ENCODE data around the gene KLHL14. TPM values are rescaled to one million over a fixed set of nuclear protein-coding genes. Genes with fewer than 3 reads are reported as not detected.

Gene KLHL14
- total and polyA plus RNA-seq, 2 donors (not counting 3 experiments of a cell fraction or from before 2014, with no cell fraction given): not detected

DNA sequence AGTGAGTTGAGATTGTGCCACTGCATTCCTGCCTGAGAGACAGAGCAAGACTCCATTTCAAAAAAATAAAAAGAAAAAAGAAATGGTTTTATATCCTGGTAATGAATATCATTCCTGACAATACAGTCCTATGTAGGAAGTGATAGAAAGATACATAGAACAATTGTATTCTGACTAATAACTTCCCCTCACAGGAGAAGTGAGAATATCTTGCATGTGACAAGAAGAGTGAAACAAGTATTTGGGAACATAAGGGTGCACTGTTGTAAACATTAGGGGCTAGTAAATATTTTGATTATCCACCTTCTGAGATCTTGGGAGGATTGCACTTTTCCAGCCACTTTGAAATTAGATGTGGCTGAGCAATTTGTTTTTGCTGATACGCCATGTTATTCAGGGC lies 40.7 kb downstream of the KLHL14 start:
- Histone ChIP-seq H3K4me3 (replicated peaks in 1 of 3; ENCODE audit: insufficient read depth in 1 of 3, low read depth in 1 of 3, low read length in 3 of 3) (no peak overlapping the region), H3K4me1 (ENCODE audit: control insufficient read depth, extremely low read depth, insufficient read depth, low read length) (no peaks in the 10 kb centered on the region), H3K9me1 (replicated peaks; ENCODE audit: control insufficient read depth, extremely low read depth, insufficient read depth, low read length) (no peaks in the 10 kb centered on the region), H4K20me1 (replicated peaks; ENCODE audit: control insufficient read depth, extremely low read depth, insufficient read depth, low read length) (no peaks in the 10 kb centered on the region), H3K79me2 (ENCODE audit: control insufficient read depth, insufficient read depth, low read length) (no peaks in the 10 kb centered on the region), H3K9me3 (replicated peaks; ENCODE audit: control insufficient read depth, insufficient read depth, low read length) (no peaks in the 10 kb centered on the region), H3K27me3 (ENCODE audit: control insufficient read depth in 2 of 2, insufficient read depth in 2 of 2, low read length in 2 of 2) (peaks cover 0 to 3% of the 10 kb centered on the region in 2 experiments), H3K9ac (replicated peaks; ENCODE audit: extremely low read depth, insufficient read depth, low read length) (no peak overlapping the region), H3K36me3 (ENCODE audit: control insufficient read depth in 2 of 2, extremely low read depth in 1 of 2, insufficient read depth in 2 of 2, low read length in 2 of 2) (no peaks in the 10 kb centered on the region), H2AFZ (ENCODE audit: low read depth, low read length) (no peak overlapping the region), H3K27ac (ENCODE audit: insufficient read depth, low read depth, low read length) (no peak overlapping the region), H3K4me2 (ENCODE audit: insufficient read depth, low read length) (no peak overlapping the region)
- POLR2A ChIA-PET: no interaction called here
- BruUV-seq (replicated peaks): no TSS peak
- intact Hi-C loops (cut with micrococcal nuclease) (no loop called here), dilution Hi-C loops (cut with MboI; ENCODE audit: extremely low pct_ligation_motif_present, low sequenced_read_pairs) (no loop called here)
- CTCF ChIA-PET: no interaction called here
- no peak for FAIRE-seq
- no peak for DNase-seq (ENCODE audit: low read depth, low spot score)
- no peak for TF ChIP-seq CTCF (IDR thresholded peaks at IDR 0.05; ENCODE audit: extremely low read depth in 1 of 2, insufficient read depth in 1 of 2, low read depth in 1 of 2, low read length in 2 of 2)
- no peak for TF ChIP-seq EZH2 (IDR thresholded peaks at IDR 0.05; ENCODE audit: borderline replicate concordance, low read depth, low read length, severe bottlenecking)

- ChIA-PET CTCF (interaction anchor here (1.1 to 1.6 kb wide), 2 partner anchors 12 to 15 kb away, joined by 3 to 5 read pairs; no protein-coding TSS in a partner anchor), POLR2A (no interaction called here)
- Histone ChIP-seq H3K27ac (ENCODE audit: insufficient read depth, low read depth, low read length) (no peak overlapping the region), H3K9ac (replicated peaks; ENCODE audit: extremely low read depth, insufficient read depth, low read length) (no peak overlapping the region), H3K9me3 (replicated peaks; ENCODE audit: control insufficient read depth, insufficient read depth, low read length) (no peaks in the 10 kb centered on the region), H3K4me1 (ENCODE audit: control insufficient read depth, extremely low read depth, insufficient read depth, low read length) (no peaks in the 10 kb centered on the region), H3K4me3 (replicated peaks in 1 of 3; ENCODE audit: insufficient read depth in 1 of 3, low read depth in 1 of 3, low read length in 3 of 3) (peak overlapping the region in 2 of 3 experiments; percentile 1 to 14), H3K4me2 (ENCODE audit: insufficient read depth, low read length) (peak overlapping the region; percentile 7), H3K9me1 (replicated peaks; ENCODE audit: control insufficient read depth, extremely low read depth, insufficient read depth, low read length) (no peaks in the 10 kb centered on the region), H3K27me3 (ENCODE audit: control insufficient read depth in 2 of 2, insufficient read depth in 2 of 2, low read length in 2 of 2) (peaks cover 0 to 3% of the 10 kb centered on the region in 2 experiments), H4K20me1 (replicated peaks; ENCODE audit: control insufficient read depth, extremely low read depth, insufficient read depth, low read length) (no peaks in the 10 kb centered on the region), H2AFZ (ENCODE audit: low read depth, low read length) (no peak overlapping the region), H3K36me3 (ENCODE audit: control insufficient read depth in 2 of 2, extremely low read depth in 1 of 2, insufficient read depth in 2 of 2, low read length in 2 of 2) (no peaks in the 10 kb centered on the region), H3K79me2 (ENCODE audit: control insufficient read depth, insufficient read depth, low read length) (no peaks in the 10 kb centered on the region)
- dilution Hi-C loops (cut with MboI; ENCODE audit: extremely low pct_ligation_motif_present, low sequenced_read_pairs): no loop called here
- peak; percentile 28 for DNase-seq (ENCODE audit: low read depth, low spot score)
- BruUV-seq (replicated peaks): no TSS peak
- intact Hi-C loops (cut with micrococcal nuclease): no loop called here
- FAIRE-seq: no peak
- TF ChIP-seq EZH2 (IDR thresholded peaks at IDR 0.05; ENCODE audit: borderline replicate concordance, low read depth, low read length, severe bottlenecking): no peak
- no peak for TF ChIP-seq FOS (IDR thresholded peaks at IDR 0.05; ENCODE audit: borderline replicate concordance, insufficient read depth, low read length)
- no peak for TF ChIP-seq JUN (IDR thresholded peaks at IDR 0.05; ENCODE audit: borderline replicate concordance, insufficient read depth, insufficient read length, low read depth)
- TF ChIP-seq MYC (IDR thresholded peaks at IDR 0.05; ENCODE audit: low read depth, low read length): no peak
- TF ChIP-seq GATA2 (IDR thresholded peaks at IDR 0.05; ENCODE audit: insufficient read depth, insufficient read length, low read depth, low read length): no peak
- TF ChIP-seq, protein P1, sequence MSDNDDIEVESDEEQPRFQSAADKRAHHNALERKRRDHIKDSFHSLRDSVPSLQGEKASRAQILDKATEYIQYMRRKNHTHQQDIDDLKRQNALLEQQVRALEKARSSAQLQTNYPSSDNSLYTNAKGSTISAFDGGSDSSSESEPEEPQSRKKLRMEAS (IDR thresholded peaks at IDR 0.05; ENCODE audit: insufficient read depth, insufficient read length): no peak
- TF ChIP-seq POLR2AphosphoS5 (IDR thresholded peaks at IDR 0.05; ENCODE audit: insufficient read depth, low read depth, low read length): no peak
- no peak for TF ChIP-seq POLR2A (IDR thresholded peaks at IDR 0.05; ENCODE audit: low read depth, low read length)
- TF ChIP-seq CTCF (IDR thresholded peaks at IDR 0.05; ENCODE audit: extremely low read depth in 1 of 2, insufficient read depth in 1 of 2, low read depth in 1 of 2, low read length in 2 of 2): no peak
Measured at GRCh38 chr18:32730620-32731091, 42.2 kb downstream of the KLHL14 start.
